D721Med (cell line): Measurements from ENCODE around the gene PYDC2.

Experiments
- DNase-seq: peaks from one replicate; pipeline ENCODE4 v3.0.0; 2011; ENCODE audit warnings: low spot score; ENCODE audit not compliant: insufficient read length
- FAIRE-seq: peaks from 2 replicates; lab custom pipeline; 2011; peaks lifted over from hg19 to GRCh38; lab: Jason Lieb, UNC
- CTCF ChIP-seq: IDR thresholded peaks from 2 replicates; pipeline ENCODE4 v1.5.1; 2012; ENCODE audit warnings: mild to moderate bottlenecking, control low read depth; ENCODE audit not compliant: insufficient read depth; ENCODE audit errors: missing control alignments

Gene PYDC2

GRCh38 chr3:191424881-191425280, 36.1 kb upstream of the PYDC2 start:
- no peak for DNase-seq
- no peak for TF ChIP-seq CTCF
- FAIRE-seq: no peak

GRCh38 chr3:191425322-191425734, 35.6 kb upstream of the PYDC2 start:
- no peak for TF ChIP-seq CTCF
- FAIRE-seq: no peak
- no peak for DNase-seq

GRCh38 chr3:191426311-191426710, 34.7 kb upstream of the PYDC2 start:
- no peak for DNase-seq
- no peak for TF ChIP-seq CTCF
- FAIRE-seq: no peak

- TF ChIP-seq CTCF: no peak
- FAIRE-seq: no peak
- DNase-seq: no peak
Observed at GRCh38 chr3:191428177-191428576, 32.8 kb upstream of the PYDC2 start.

GRCh38 chr3:191430103-191430502, 30.9 kb upstream of the PYDC2 start:
- FAIRE-seq (no peak), DNase-seq (no peak)
- TF ChIP-seq CTCF: no peak

- no peak for FAIRE-seq
- DNase-seq: no peak
- TF ChIP-seq CTCF: no peak
Observed at GRCh38 chr3:191431160-191431822, 29.7 kb upstream of the PYDC2 start.

GRCh38 chr3:191432162-191432561, 28.8 kb upstream of the PYDC2 start:
- FAIRE-seq (no peak), DNase-seq (no peak)
- no peak for TF ChIP-seq CTCF
